Activated CD4-positive, alpha-beta T cell treated with anti-CD3 and anti-CD28 coated beads, Interleukin-2, amount 10 ng/mL, durations not matched to agents 7 days and 5 days (primary cell): ENCODE results near the gene SERPINA9. TPM values are rescaled to one million over a fixed set of nuclear protein-coding genes. Genes with fewer than 3 reads are reported as not detected.

Source experiments
- CTCF ChIA-PET: fragments of 350-600 bp; sonication (Branson Sonifier 250); formaldehyde crosslinking; loops from one replicate; lab custom pipeline; 2021; ENCODE audit warnings: antibody characterized with exemption; lab: Charles Lee
- POLR2A ChIA-PET: fragments of 350-600 bp; sonication (Branson Sonifier 250); formaldehyde crosslinking; loops from one replicate; lab custom pipeline; 2021; ENCODE audit warnings: antibody characterized with exemption; lab: Charles Lee
- DNase-seq: peaks from one replicate; pipeline ENCODE4 v3.0.0-alpha.2; 2020
- H3K27ac Mint-ChIP-seq: one replicate; pipeline ENCODE4 v1.8.0; 2021; ENCODE audit warnings: mild to moderate bottlenecking, moderate library complexity, mixed read lengths
- H3K27me3 Mint-ChIP-seq: one replicate; pipeline ENCODE4 v1.8.0; 2021; ENCODE audit warnings: mixed read lengths
- H3K36me3 Mint-ChIP-seq: one replicate; pipeline ENCODE4 v1.8.0; 2021; ENCODE audit warnings: low read depth, mixed read lengths
- H3K4me1 Mint-ChIP-seq: one replicate; pipeline ENCODE4 v1.8.0; 2021; ENCODE audit warnings: mixed read lengths
- H3K4me3 Mint-ChIP-seq: one replicate; pipeline ENCODE4 v1.8.0; 2021; ENCODE audit warnings: mild to moderate bottlenecking, moderate library complexity, mixed read lengths
- H3K9me3 Mint-ChIP-seq: one replicate; pipeline ENCODE4 v1.8.0; 2021; ENCODE audit warnings: mixed read lengths
- total RNA-seq, 2 experiments: library from RNA; stranded (reverse); gene quantifications; one replicate each; pipeline ENCODE4 v1.2.3, GENCODE V29; 2021

The SERPINA9 gene
- total RNA-seq, 2 experiments from 2014 or later, result not detected

GRCh38 chr14:94451091-94451771 is 24.8 kb downstream of the SERPINA9 start:
- no peak for DNase-seq
- Mint-ChIP-seq H3K4me1 (no peaks in the 10 kb centered on the region), H3K9me3 (no peaks in the 10 kb centered on the region), H3K36me3 (no peaks in the 10 kb centered on the region), H3K4me3 (no peak overlapping the region), H3K27me3 (peaks cover 30% of the 10 kb centered on the region), H3K27ac (no peak overlapping the region)
- ChIA-PET POLR2A (no interaction called here), CTCF (no interaction called here)

- Mint-ChIP-seq H3K4me1 (no peaks in the 10 kb centered on the region), H3K27ac (no peak overlapping the region), H3K9me3 (no peaks in the 10 kb centered on the region), H3K27me3 (peaks cover 26% of the 10 kb centered on the region), H3K4me3 (no peak overlapping the region), H3K36me3 (no peaks in the 10 kb centered on the region)
- DNase-seq, result no peak
- CTCF ChIA-PET, result no interaction called here
- POLR2A ChIA-PET, result no interaction called here
Measured at GRCh38 chr14:94450722-94451090, 25.3 kb downstream of the SERPINA9 start.

GRCh38 chr14:94449930-94450329 is 26.1 kb downstream of the SERPINA9 start:
- ChIA-PET CTCF (no interaction called here), POLR2A (no interaction called here)

GRCh38 chr14:94448071-94448808 is 27.8 kb downstream of the SERPINA9 start:
- ChIA-PET CTCF (no interaction called here), POLR2A (no interaction called here)
- DNase-seq, result no peak
- H3K27ac Mint-ChIP-seq, result no peak overlapping the region
- H3K4me1 Mint-ChIP-seq, result no peaks in the 10 kb centered on the region
- H3K9me3 Mint-ChIP-seq, result peaks cover 3% of the 10 kb centered on the region
- H3K4me3 Mint-ChIP-seq, result no peak overlapping the region
- H3K36me3 Mint-ChIP-seq, result no peaks in the 10 kb centered on the region
- H3K27me3 Mint-ChIP-seq, result peaks cover 9% of the 10 kb centered on the region

More at GRCh38 chr14:94449930-94450329, 26.1 kb downstream of the SERPINA9 start:
- Mint-ChIP-seq H3K9me3 (no peaks in the 10 kb centered on the region), H3K27ac (no peak overlapping the region), H3K4me1 (no peaks in the 10 kb centered on the region), H3K4me3 (no peak overlapping the region), H3K36me3 (no peaks in the 10 kb centered on the region), H3K27me3 (peaks cover 20% of the 10 kb centered on the region)
- DNase-seq, result no peak

- CTCF ChIA-PET, result interaction anchor here (0.6 kb wide), 2 partner anchors 57 to 1233 kb away, joined by 3 to 4 read pairs; no protein-coding TSS in a partner anchor
- Mint-ChIP-seq H3K36me3 (no peaks in the 10 kb centered on the region), H3K27me3 (peaks cover 4% of the 10 kb centered on the region), H3K4me3 (no peak overlapping the region), H3K27ac (no peak overlapping the region), H3K4me1 (no peaks in the 10 kb centered on the region), H3K9me3 (peaks cover 3% of the 10 kb centered on the region)
- DNase-seq, result no peak
- POLR2A ChIA-PET, result no interaction called here
Measured at GRCh38 chr14:94447206-94447605, 28.8 kb downstream of the SERPINA9 start.

GRCh38 chr14:94446126-94446525 is 29.9 kb downstream of the SERPINA9 start:
- H3K4me3 Mint-ChIP-seq, result no peak overlapping the region
- peaks cover 3% of the 10 kb centered on the region for H3K9me3 Mint-ChIP-seq
- H3K4me1 Mint-ChIP-seq, result no peaks in the 10 kb centered on the region
- ChIA-PET POLR2A (no interaction called here), CTCF (no interaction called here)
- DNase-seq, result no peak
- H3K27me3 Mint-ChIP-seq, result peaks cover 4% of the 10 kb centered on the region
- H3K27ac Mint-ChIP-seq, result no peak overlapping the region
- no peaks in the 10 kb centered on the region for H3K36me3 Mint-ChIP-seq

GRCh38 chr14:94445003-94445402 is 31.0 kb downstream of the SERPINA9 start:
- CTCF ChIA-PET, result interaction anchor here (0.7 kb wide), 1 partner anchor 11 kb away, joined by 8 read pairs; no protein-coding TSS in a partner anchor
- Mint-ChIP-seq H3K27ac (no peak overlapping the region), H3K36me3 (no peaks in the 10 kb centered on the region), H3K4me3 (no peak overlapping the region), H3K9me3 (peaks cover 3% of the 10 kb centered on the region), H3K27me3 (no peaks in the 10 kb centered on the region), H3K4me1 (no peaks in the 10 kb centered on the region)
- POLR2A ChIA-PET, result no interaction called here
- DNase-seq, result no peak

- H3K27ac Mint-ChIP-seq, result no peak overlapping the region
- POLR2A ChIA-PET, result no interaction called here
- no peaks in the 10 kb centered on the region for H3K27me3 Mint-ChIP-seq
Measured at GRCh38 chr14:94441531-94442205, 34.3 kb downstream of the SERPINA9 start.

GRCh38 chr14:94441130-94441529 is 34.9 kb downstream of the SERPINA9 start:
- ChIA-PET POLR2A (no interaction called here), CTCF (no interaction called here)
- Mint-ChIP-seq H3K27ac (no peak overlapping the region), H3K9me3 (peaks cover 3% of the 10 kb centered on the region), H3K4me1 (no peaks in the 10 kb centered on the region), H3K27me3 (no peaks in the 10 kb centered on the region), H3K4me3 (no peak overlapping the region), H3K36me3 (no peaks in the 10 kb centered on the region)
- no peak for DNase-seq

More at GRCh38 chr14:94441531-94442205, 34.3 kb downstream of the SERPINA9 start:
- no peaks in the 10 kb centered on the region for H3K4me1 Mint-ChIP-seq
- peaks cover 3% of the 10 kb centered on the region for H3K9me3 Mint-ChIP-seq
- CTCF ChIA-PET, result no interaction called here
- no peak overlapping the region for H3K4me3 Mint-ChIP-seq
- no peak for DNase-seq
- H3K36me3 Mint-ChIP-seq, result no peaks in the 10 kb centered on the region

GRCh38 chr14:94439453-94440057 is 36.4 kb downstream of the SERPINA9 start:
- no peaks in the 10 kb centered on the region for H3K36me3 Mint-ChIP-seq
- H3K27ac Mint-ChIP-seq, result no peak overlapping the region
- H3K4me3 Mint-ChIP-seq, result no peak overlapping the region
- no peaks in the 10 kb centered on the region for H3K4me1 Mint-ChIP-seq
- DNase-seq, result no peak
- peaks cover 10% of the 10 kb centered on the region for H3K27me3 Mint-ChIP-seq
- CTCF ChIA-PET, result no interaction called here
- POLR2A ChIA-PET, result no interaction called here
- H3K9me3 Mint-ChIP-seq, result peaks cover 3% of the 10 kb centered on the region

- Mint-ChIP-seq H3K27ac (no peak overlapping the region), H3K27me3 (no peaks in the 10 kb centered on the region), H3K9me3 (peaks cover 2% of the 10 kb centered on the region), H3K4me3 (no peak overlapping the region), H3K4me1 (no peaks in the 10 kb centered on the region), H3K36me3 (no peaks in the 10 kb centered on the region)
- no peak for DNase-seq
- CTCF ChIA-PET, result no interaction called here
- POLR2A ChIA-PET, result no interaction called here
Measured at GRCh38 chr14:94428610-94429009, 47.4 kb downstream of the SERPINA9 start.

- Mint-ChIP-seq H3K4me1 (peaks cover 6% of the 10 kb centered on the region), H3K27me3 (no peaks in the 10 kb centered on the region), H3K27ac (no peak overlapping the region), H3K9me3 (peaks cover 2% of the 10 kb centered on the region), H3K4me3 (no peak overlapping the region), H3K36me3 (no peaks in the 10 kb centered on the region)
- CTCF ChIA-PET, result no interaction called here
- POLR2A ChIA-PET, result no interaction called here
- DNase-seq, result peak; percentile 1
Measured at GRCh38 chr14:94427016-94427613, 48.9 kb downstream of the SERPINA9 start.
